Measurements from ENCODE around the gene ADAT3. TPM values are rescaled to one million over a fixed set of nuclear protein-coding genes. Genes with fewer than 3 reads are reported as not detected.

The ADAT3 gene
- total RNA-seq, 1 donor from 2014 or later, result 2.4 TPM

GRCh38 chr19:1933942-1934341, 28.7 kb downstream of the ADAT3 start:
- no peak overlapping the region for H3K9ac ChIP-seq
- DNase-seq (ENCODE audit: low spot score), result no peak
- no peak overlapping the region for H2AFZ ChIP-seq (replicated peaks)
- no peak overlapping the region for H3K4me2 ChIP-seq
- H3K27ac Mint-ChIP-seq, result peak overlapping the region; percentile 6
- no peaks in the 10 kb centered on the region for H3K4me1 ChIP-seq
- peaks cover 15% of the 10 kb centered on the region for H3K9me3 Mint-ChIP-seq
- peak overlapping the region; percentile 16 for H3K4me3 Mint-ChIP-seq
- no peak for TF ChIP-seq EZH2 (IDR thresholded peaks at IDR 0.05)
- TF ChIP-seq CTCF (IDR thresholded peaks at IDR 0.05), result no peak
- no peak for TF ChIP-seq EZH2phosphoT487 (IDR thresholded peaks at IDR 0.05)
- no peaks in the 10 kb centered on the region for H4K20me1 ChIP-seq (ENCODE audit: low read depth)
- no peaks in the 10 kb centered on the region for H3K9me3 ChIP-seq (ENCODE audit: low read depth)
- peaks cover 10% of the 10 kb centered on the region for H3K4me1 Mint-ChIP-seq
- peaks cover 3% of the 10 kb centered on the region for H3K27me3 ChIP-seq
- no peak overlapping the region for H3K4me3 ChIP-seq
- peaks cover 11% of the 10 kb centered on the region for H3F3A ChIP-seq (ENCODE audit: low read depth)
- H3K36me3 Mint-ChIP-seq, result peaks cover 5% of the 10 kb centered on the region
- H3K27me3 Mint-ChIP-seq (ENCODE audit: insufficient read depth, low read depth), result peaks cover 7% of the 10 kb centered on the region
- H3K27ac ChIP-seq, result no peak overlapping the region
- no peaks in the 10 kb centered on the region for H3K36me3 ChIP-seq
- H3K79me2 ChIP-seq (ENCODE audit: low read depth), result no peaks in the 10 kb centered on the region

- no peak overlapping the region for H3K4me3 ChIP-seq
- H4K20me1 ChIP-seq (ENCODE audit: low read depth), result no peaks in the 10 kb centered on the region
- no peaks in the 10 kb centered on the region for H3K9me3 ChIP-seq (ENCODE audit: low read depth)
- no peak overlapping the region for H3K9ac ChIP-seq
- H2AFZ ChIP-seq (replicated peaks), result no peak overlapping the region
- no peak overlapping the region for H3K4me2 ChIP-seq
- H3K4me3 Mint-ChIP-seq, result no peak overlapping the region
- H3F3A ChIP-seq (ENCODE audit: low read depth), result peaks cover 13% of the 10 kb centered on the region
- H3K27ac Mint-ChIP-seq, result peak overlapping the region; percentile 20
- peaks cover 15% of the 10 kb centered on the region for H3K9me3 Mint-ChIP-seq
- H3K4me1 Mint-ChIP-seq, result peaks cover 12% of the 10 kb centered on the region
- peaks cover 8% of the 10 kb centered on the region for H3K79me2 ChIP-seq (ENCODE audit: low read depth)
- TF ChIP-seq EZH2 (IDR thresholded peaks at IDR 0.05) (no peak), CTCF (IDR thresholded peaks at IDR 0.05) (no peak), EZH2phosphoT487 (IDR thresholded peaks at IDR 0.05) (no peak)
- H3K27ac ChIP-seq, result no peak overlapping the region
- H3K36me3 ChIP-seq, result no peaks in the 10 kb centered on the region
- H3K27me3 ChIP-seq, result no peaks in the 10 kb centered on the region
- no peak for DNase-seq (ENCODE audit: low spot score)
- peaks cover 8% of the 10 kb centered on the region for H3K27me3 Mint-ChIP-seq (ENCODE audit: insufficient read depth, low read depth)
- peaks cover 7% of the 10 kb centered on the region for H3K4me1 ChIP-seq
- peaks cover 5% of the 10 kb centered on the region for H3K36me3 Mint-ChIP-seq
Observed at GRCh38 chr19:1935484-1936208, 30.4 kb downstream of the ADAT3 start.

GRCh38 chr19:1936430-1936829, 31.2 kb downstream of the ADAT3 start:
- Mint-ChIP-seq H3K4me1 (peaks cover 12% of the 10 kb centered on the region), H3K27ac (no peak overlapping the region), H3K27me3 (ENCODE audit: insufficient read depth, low read depth) (peaks cover 7% of the 10 kb centered on the region), H3K9me3 (peaks cover 14% of the 10 kb centered on the region), H3K36me3 (peaks cover 5% of the 10 kb centered on the region), H3K4me3 (no peak overlapping the region)
- DNase-seq (ENCODE audit: low spot score), result no peak
- peaks cover 7% of the 10 kb centered on the region for H3K4me1 ChIP-seq
- H3K9me3 ChIP-seq (ENCODE audit: low read depth), result no peaks in the 10 kb centered on the region
- peaks cover 10% of the 10 kb centered on the region for H3K79me2 ChIP-seq (ENCODE audit: low read depth)
- no peak overlapping the region for H3K27ac ChIP-seq
- peaks cover 15% of the 10 kb centered on the region for H3F3A ChIP-seq (ENCODE audit: low read depth)
- H3K4me3 ChIP-seq, result no peak overlapping the region
- no peaks in the 10 kb centered on the region for H3K27me3 ChIP-seq
- no peak overlapping the region for H3K4me2 ChIP-seq
- H2AFZ ChIP-seq (replicated peaks), result no peak overlapping the region
- no peaks in the 10 kb centered on the region for H3K36me3 ChIP-seq
- no peak for TF ChIP-seq CTCF (IDR thresholded peaks at IDR 0.05)
- TF ChIP-seq EZH2phosphoT487 (IDR thresholded peaks at IDR 0.05), result no peak
- no peak for TF ChIP-seq EZH2 (IDR thresholded peaks at IDR 0.05)
- no peaks in the 10 kb centered on the region for H4K20me1 ChIP-seq (ENCODE audit: low read depth)
- H3K9ac ChIP-seq, result no peak overlapping the region
